KMS-11 (cell line): Measurements from ENCODE around the gene CEND1.

Experiments
- H2AFZ ChIP-seq: fragments of 200-600 bp; sonication (generic); 2 replicates; pipeline ENCODE4 v1.6.1; 2016; ENCODE audit warnings: antibody characterized with exemption, mixed run types, low read depth
- H3K27ac ChIP-seq: fragments of 200-600 bp; sonication (generic); 2 replicates; pipeline ENCODE4 v1.6.1; 2016; ENCODE audit warnings: mild to moderate bottlenecking, mixed run types
- H3K27me3 ChIP-seq: fragments of 200-600 bp; sonication (generic); 2 replicates; pipeline ENCODE4 v1.6.1; 2017; ENCODE audit warnings: mild to moderate bottlenecking, low read depth, mixed run types, moderate library complexity; ENCODE audit not compliant: insufficient read depth
- H3K36me3 ChIP-seq: fragments of 200-600 bp; sonication (generic); 2 replicates; pipeline ENCODE4 v1.6.1; 2017; ENCODE audit warnings: mild to moderate bottlenecking, mixed run types; ENCODE audit not compliant: insufficient read depth
- H3K4me1 ChIP-seq: fragments of 200-600 bp; sonication (generic); 2 replicates; pipeline ENCODE4 v1.6.1; 2016; ENCODE audit warnings: mild to moderate bottlenecking, low read depth, mixed run types; ENCODE audit not compliant: poor library complexity, severe bottlenecking
- H3K4me2 ChIP-seq: fragments of 200-600 bp; sonication (generic); 2 replicates; pipeline ENCODE4 v1.7.0; 2016; ENCODE audit warnings: mild to moderate bottlenecking, mixed run types
- H3K4me3 ChIP-seq: fragments of 200-600 bp; sonication (generic); IDR thresholded peaks from 2 replicates; pipeline ENCODE4 v1.6.1; 2017; ENCODE audit warnings: low read depth, low read length, mixed read lengths; ENCODE audit not compliant: insufficient read depth
- H3K79me2 ChIP-seq: fragments of 200-600 bp; sonication (generic); 2 replicates; pipeline ENCODE4 v1.6.1; 2016; ENCODE audit warnings: low read depth, mixed run types; ENCODE audit not compliant: insufficient read depth
- H3K9ac ChIP-seq: fragments of 200-600 bp; sonication (generic); 2 replicates; pipeline ENCODE4 v1.6.1; 2016; ENCODE audit warnings: mild to moderate bottlenecking, mixed run types
- H4K20me1 ChIP-seq: fragments of 200-600 bp; sonication (generic); 2 replicates; pipeline ENCODE4 v1.6.1; 2016; ENCODE audit warnings: mild to moderate bottlenecking, mixed run types; ENCODE audit not compliant: insufficient read depth
- CTCF ChIP-seq: fragments of 200-600 bp; sonication (generic); conservative IDR thresholded peaks from 2 replicates; pipeline ENCODE4 v1.6.1; 2017; ENCODE audit warnings: low read depth, mild to moderate bottlenecking, antibody characterized with exemption, low read length, moderate library complexity, mixed read lengths

Gene CEND1

GRCh38 chr11:811446-812245 lies 21.8 kb upstream of the CEND1 start:
- peak overlapping the region; percentile 99; the same call in 1 of the 2 replicates for H3K9ac ChIP-seq
- H2AFZ ChIP-seq, result no peak overlapping the region
- H3K27me3 ChIP-seq, result no peaks in the 10 kb centered on the region
- no peak for TF ChIP-seq CTCF
- H3K4me3 ChIP-seq, result no peak overlapping the region
- no peaks in the 10 kb centered on the region for H4K20me1 ChIP-seq
- H3K4me2 ChIP-seq, result peak overlapping the region; percentile 83
- peaks cover 45% of the 10 kb centered on the region for H3K79me2 ChIP-seq
- H3K36me3 ChIP-seq, result peaks cover 6% of the 10 kb centered on the region; the same call in 1 of the 2 replicates
- H3K4me1 ChIP-seq, result peaks cover 24% of the 10 kb centered on the region
- peak overlapping the region; percentile 98; the same call in 1 of the 2 replicates for H3K27ac ChIP-seq

DNA sequence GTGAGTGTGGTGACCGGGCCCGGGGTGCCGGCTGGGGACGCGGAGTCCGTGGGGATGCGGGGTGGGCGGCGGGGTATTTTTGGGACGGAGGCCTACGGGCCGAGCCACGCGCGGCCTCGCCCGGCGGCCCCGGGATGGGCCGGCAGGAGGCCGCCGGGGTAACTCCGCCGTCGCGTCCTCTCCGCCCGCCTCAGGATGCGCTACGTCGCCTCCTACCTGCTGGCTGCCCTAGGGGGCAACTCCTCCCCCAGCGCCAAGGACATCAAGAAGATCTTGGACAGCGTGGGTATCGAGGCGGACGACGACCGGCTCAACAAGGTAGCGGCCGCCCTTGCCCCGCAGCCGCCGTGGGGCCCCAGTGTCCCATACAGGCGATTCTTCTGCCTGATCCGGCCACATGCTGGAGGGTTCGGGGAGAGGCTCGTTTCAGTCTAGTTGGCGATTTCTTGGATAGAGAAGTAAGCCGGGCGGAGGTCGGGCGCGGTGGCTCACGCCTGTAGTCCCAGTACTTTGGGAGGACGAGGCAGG lies 20.2 kb upstream of the CEND1 start:
- Histone ChIP-seq H3K27me3 (no peaks in the 10 kb centered on the region), H3K4me1 (peaks cover 28% of the 10 kb centered on the region), H4K20me1 (no peaks in the 10 kb centered on the region), H3K9ac (peak overlapping the region; percentile 99), H2AFZ (no peak overlapping the region; the same call in 1 of the 2 replicates), H3K36me3 (peaks cover 6% of the 10 kb centered on the region; the same call in 1 of the 2 replicates), H3K4me2 (peak overlapping the region; percentile 83), H3K27ac (peak overlapping the region; percentile 98), H3K4me3 (no peak overlapping the region), H3K79me2 (peaks cover 45% of the 10 kb centered on the region)
- no peak for TF ChIP-seq CTCF

- Histone ChIP-seq H2AFZ (peak within 1 kb of the TSS; percentile 64), H3K4me1 (peaks cover 28% of the 10 kb centered on the region)
- TF ChIP-seq CTCF, result no peak
Measured at GRCh38 chr11:809287-810039, 19.6 kb upstream of the CEND1 start, which contains the start of gene RPLP2. Gene RPLP2, plus strand, starts transcription at chr11:809967. Its CDS starts 268 bp downstream, at chr11:810235.

GRCh38 chr11:808427-809286 lies 18.8 kb upstream of the CEND1 start:
- Histone ChIP-seq H4K20me1 (no peaks in the 10 kb centered on the region), H3K9ac (peak overlapping the region; percentile 99), H3K79me2 (peaks cover 45% of the 10 kb centered on the region), H3K4me1 (peaks cover 36% of the 10 kb centered on the region), H3K36me3 (peaks cover 6% of the 10 kb centered on the region; the same call in 1 of the 2 replicates), H3K4me3 (no peak overlapping the region), H2AFZ (peak overlapping the region; percentile 64), H3K4me2 (peak overlapping the region; percentile 83), H3K27me3 (no peaks in the 10 kb centered on the region), H3K27ac (peak overlapping the region; percentile 98)
- TF ChIP-seq CTCF, result no peak

More at GRCh38 chr11:809287-810039, 19.6 kb upstream of the CEND1 start, which contains the start of gene RPLP2:
- Histone ChIP-seq H3K27me3 (no peaks in the 10 kb centered on the region), H3K9ac (peak within 1 kb of the TSS; percentile 99), H3K27ac (peak within 1 kb of the TSS; percentile 98), H3K79me2 (peaks cover 45% of the 10 kb centered on the region), H3K36me3 (peaks cover 6% of the 10 kb centered on the region; the same call in 1 of the 2 replicates), H3K4me3 (no peak within 1 kb of the TSS), H4K20me1 (no peaks in the 10 kb centered on the region), H3K4me2 (peak within 1 kb of the TSS; percentile 83)
